ENCODE results near the gene PTTG1IP2. TPM values are rescaled to one million over a fixed set of nuclear protein-coding genes. Genes with fewer than 3 reads are reported as not detected.
A peak's percentile ranks its signal among the peaks of the same experiment; 100 is the strongest.

The PTTG1IP2 gene
- total and polyA plus RNA-seq, 10 of the 15 experiments (the other 5 are each of a cell fraction or from before 2014, with no cell fraction given) = not detected

DNA sequence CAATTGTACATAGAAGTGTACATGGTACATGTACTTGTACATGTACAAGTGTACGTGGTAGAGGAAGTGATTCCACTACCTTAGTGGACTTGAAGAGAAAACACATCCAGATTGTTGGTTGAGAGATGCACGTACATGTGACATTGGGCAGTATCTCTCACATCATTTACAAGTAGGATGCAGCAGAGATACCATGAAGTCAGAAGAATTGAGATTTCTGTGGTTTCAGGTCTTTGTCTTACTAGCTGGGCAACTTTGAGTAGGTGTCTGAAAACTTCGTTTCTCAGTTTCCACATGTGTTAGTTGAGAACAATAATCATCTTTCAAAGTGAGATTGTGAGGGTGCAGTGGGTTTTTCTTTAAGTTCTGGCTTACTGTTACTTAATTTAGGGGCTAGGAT lies 44.7 kb upstream of the PTTG1IP2 start (continued):
- TF ChIP-seq WRNIP1 (IDR thresholded peaks at IDR 0.05; ENCODE audit: borderline replicate concordance, low read depth, low read length) (no peak), SREBF2 (IDR thresholded peaks at IDR 0.05; ENCODE audit: low read length) (no peak), STAT1 (conservative IDR thresholded peaks at IDR 0.05) (no peak), GATAD2B (conservative IDR thresholded peaks at IDR 0.05; ENCODE audit: low read depth) (no peak), RCOR1 (conservative IDR thresholded peaks at IDR 0.05; ENCODE audit: low read depth, low read length) (no peak), NFYB (IDR thresholded peaks at IDR 0.05; ENCODE audit: insufficient read depth, low read depth, low read length) (no peak), POLR2AphosphoS5 (IDR thresholded peaks at IDR 0.05; ENCODE audit: low read length) (no peak), IKZF2 (IDR thresholded peaks at IDR 0.05) (peak; percentile 63 to 64; a peak in 2 of 4 replicates), KAT2A (conservative IDR thresholded peaks at IDR 0.05; ENCODE audit: control insufficient read depth, low read depth, low read length) (no peak), CEBPB (IDR thresholded peaks at IDR 0.05; ENCODE audit: borderline replicate concordance in 1 of 2, low read depth in 2 of 2, low read length in 2 of 2) (no peak), SMAD5 (IDR thresholded peaks at IDR 0.05; ENCODE audit: low read depth) (no peak), NFYA (IDR thresholded peaks at IDR 0.05; ENCODE audit: borderline replicate concordance, low read depth, low read length) (no peak), BCL11A (IDR thresholded peaks at IDR 0.05; ENCODE audit: low read depth, low read length) (0 out of 2 replicates have a peak, but pooled peaks have one; percentile 24), EED (IDR thresholded peaks at IDR 0.05; ENCODE audit: low read depth) (no peak), MXI1 (IDR thresholded peaks at IDR 0.05; ENCODE audit: low read depth, low read length) (no peak), MTA3 (IDR thresholded peaks at IDR 0.05; ENCODE audit: borderline replicate concordance, low read length) (no peak), SUPT20H (IDR thresholded peaks at IDR 0.05; ENCODE audit: borderline replicate concordance, control insufficient read depth, low read depth, low read length) (no peak), MYB (IDR thresholded peaks at IDR 0.05; ENCODE audit: borderline replicate concordance, low read depth, low read length) (peak; percentile 48; the same call in 1 of the 2 replicates)
- TF ChIP-seq, protein P1, sequence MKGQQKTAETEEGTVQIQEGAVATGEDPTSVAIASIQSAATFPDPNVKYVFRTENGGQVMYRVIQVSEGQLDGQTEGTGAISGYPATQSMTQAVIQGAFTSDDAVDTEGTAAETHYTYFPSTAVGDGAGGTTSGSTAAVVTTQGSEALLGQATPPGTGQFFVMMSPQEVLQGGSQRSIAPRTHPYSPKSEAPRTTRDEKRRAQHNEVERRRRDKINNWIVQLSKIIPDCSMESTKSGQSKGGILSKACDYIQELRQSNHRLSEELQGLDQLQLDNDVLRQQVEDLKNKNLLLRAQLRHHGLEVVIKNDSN (IDR thresholded peaks at IDR 0.05; ENCODE audit: borderline replicate concordance, extremely low read length, insufficient read depth, low read depth, low read length) = no peak
- TF ChIP-seq, protein P2, sequence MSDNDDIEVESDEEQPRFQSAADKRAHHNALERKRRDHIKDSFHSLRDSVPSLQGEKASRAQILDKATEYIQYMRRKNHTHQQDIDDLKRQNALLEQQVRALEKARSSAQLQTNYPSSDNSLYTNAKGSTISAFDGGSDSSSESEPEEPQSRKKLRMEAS (IDR thresholded peaks at IDR 0.05; ENCODE audit: low read depth, low read length) = no peak; the same call in 1 of the 2 replicates
- TF ChIP-seq, protein P3, sequence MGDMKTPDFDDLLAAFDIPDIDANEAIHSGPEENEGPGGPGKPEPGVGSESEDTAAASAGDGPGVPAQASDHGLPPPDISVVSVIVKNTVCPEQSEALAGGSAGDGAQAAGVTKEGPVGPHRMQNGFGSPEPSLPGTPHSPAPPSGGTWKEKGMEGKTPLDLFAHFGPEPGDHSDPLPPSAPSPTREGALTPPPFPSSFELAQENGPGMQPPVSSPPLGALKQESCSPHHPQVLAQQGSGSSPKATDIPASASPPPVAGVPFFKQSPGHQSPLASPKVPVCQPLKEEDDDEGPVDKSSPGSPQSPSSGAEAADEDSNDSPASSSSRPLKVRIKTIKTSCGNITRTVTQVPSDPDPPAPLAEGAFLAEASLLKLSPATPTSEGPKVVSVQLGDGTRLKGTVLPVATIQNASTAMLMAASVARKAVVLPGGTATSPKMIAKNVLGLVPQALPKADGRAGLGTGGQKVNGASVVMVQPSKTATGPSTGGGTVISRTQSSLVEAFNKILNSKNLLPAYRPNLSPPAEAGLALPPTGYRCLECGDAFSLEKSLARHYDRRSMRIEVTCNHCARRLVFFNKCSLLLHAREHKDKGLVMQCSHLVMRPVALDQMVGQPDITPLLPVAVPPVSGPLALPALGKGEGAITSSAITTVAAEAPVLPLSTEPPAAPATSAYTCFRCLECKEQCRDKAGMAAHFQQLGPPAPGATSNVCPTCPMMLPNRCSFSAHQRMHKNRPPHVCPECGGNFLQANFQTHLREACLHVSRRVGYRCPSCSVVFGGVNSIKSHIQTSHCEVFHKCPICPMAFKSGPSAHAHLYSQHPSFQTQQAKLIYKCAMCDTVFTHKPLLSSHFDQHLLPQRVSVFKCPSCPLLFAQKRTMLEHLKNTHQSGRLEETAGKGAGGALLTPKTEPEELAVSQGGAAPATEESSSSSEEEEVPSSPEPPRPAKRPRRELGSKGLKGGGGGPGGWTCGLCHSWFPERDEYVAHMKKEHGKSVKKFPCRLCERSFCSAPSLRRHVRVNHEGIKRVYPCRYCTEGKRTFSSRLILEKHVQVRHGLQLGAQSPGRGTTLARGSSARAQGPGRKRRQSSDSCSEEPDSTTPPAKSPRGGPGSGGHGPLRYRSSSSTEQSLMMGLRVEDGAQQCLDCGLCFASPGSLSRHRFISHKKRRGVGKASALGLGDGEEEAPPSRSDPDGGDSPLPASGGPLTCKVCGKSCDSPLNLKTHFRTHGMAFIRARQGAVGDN (IDR thresholded peaks at IDR 0.05) = no peak
- TF ChIP-seq, protein P4, sequence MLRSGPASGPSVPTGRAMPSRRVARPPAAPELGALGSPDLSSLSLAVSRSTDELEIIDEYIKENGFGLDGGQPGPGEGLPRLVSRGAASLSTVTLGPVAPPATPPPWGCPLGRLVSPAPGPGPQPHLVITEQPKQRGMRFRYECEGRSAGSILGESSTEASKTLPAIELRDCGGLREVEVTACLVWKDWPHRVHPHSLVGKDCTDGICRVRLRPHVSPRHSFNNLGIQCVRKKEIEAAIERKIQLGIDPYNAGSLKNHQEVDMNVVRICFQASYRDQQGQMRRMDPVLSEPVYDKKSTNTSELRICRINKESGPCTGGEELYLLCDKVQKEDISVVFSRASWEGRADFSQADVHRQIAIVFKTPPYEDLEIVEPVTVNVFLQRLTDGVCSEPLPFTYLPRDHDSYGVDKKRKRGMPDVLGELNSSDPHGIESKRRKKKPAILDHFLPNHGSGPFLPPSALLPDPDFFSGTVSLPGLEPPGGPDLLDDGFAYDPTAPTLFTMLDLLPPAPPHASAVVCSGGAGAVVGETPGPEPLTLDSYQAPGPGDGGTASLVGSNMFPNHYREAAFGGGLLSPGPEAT (IDR thresholded peaks at IDR 0.05; ENCODE audit: low read depth) = peak; percentile 73
- TF ChIP-seq, protein P5, sequence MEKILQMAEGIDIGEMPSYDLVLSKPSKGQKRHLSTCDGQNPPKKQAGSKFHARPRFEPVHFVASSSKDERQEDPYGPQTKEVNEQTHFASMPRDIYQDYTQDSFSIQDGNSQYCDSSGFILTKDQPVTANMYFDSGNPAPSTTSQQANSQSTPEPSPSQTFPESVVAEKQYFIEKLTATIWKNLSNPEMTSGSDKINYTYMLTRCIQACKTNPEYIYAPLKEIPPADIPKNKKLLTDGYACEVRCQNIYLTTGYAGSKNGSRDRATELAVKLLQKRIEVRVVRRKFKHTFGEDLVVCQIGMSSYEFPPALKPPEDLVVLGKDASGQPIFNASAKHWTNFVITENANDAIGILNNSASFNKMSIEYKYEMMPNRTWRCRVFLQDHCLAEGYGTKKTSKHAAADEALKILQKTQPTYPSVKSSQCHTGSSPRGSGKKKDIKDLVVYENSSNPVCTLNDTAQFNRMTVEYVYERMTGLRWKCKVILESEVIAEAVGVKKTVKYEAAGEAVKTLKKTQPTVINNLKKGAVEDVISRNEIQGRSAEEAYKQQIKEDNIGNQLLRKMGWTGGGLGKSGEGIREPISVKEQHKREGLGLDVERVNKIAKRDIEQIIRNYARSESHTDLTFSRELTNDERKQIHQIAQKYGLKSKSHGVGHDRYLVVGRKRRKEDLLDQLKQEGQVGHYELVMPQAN (conservative IDR thresholded peaks at IDR 0.05) = no peak
